ENCODE measurements around the gene TMEM266.
A peak's percentile ranks its signal among the peaks of the same experiment; 100 is the strongest.

The TMEM266 gene

DNA sequence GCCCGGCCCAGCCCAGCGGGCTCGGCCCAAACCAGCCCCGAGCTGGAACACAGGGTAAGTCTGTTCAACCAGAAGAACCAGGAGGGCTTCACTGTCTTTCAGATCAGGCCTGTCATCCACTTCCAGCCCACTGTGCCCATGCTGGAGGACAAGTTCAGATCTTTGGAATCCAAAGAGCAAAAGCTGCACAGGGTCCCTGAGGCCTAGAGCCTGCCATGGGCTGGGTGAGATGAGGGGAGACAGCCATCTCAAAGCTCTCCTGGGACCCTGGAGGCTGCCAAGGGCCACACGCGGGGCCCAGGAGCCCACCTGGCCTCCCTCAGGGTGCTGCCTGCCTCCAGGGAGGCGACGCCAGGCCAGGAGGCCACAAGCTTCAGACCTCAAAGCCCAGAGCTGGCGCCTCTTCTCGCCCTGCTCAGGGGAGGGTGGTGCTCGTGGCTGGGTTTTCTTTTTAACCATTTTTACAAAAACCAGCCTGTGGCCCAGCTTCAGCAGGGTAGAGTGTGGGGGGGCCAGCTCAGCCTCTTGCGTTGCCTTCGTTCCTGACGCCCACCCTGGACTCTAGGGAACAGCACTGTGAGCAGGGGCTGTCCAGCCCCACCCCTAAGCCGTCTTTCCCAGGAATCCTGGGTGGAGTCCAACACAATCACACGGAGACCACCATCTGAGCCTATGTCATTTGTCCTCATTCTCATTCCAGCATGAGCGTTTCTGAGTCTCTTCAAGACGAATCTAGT, 144.5 kb downstream of the TMEM266 start:
- Mint-ChIP-seq H3K27ac (no peak overlapping the region), H3K36me3 (peaks cover 13% of the 10 kb centered on the region), H3K4me3 (no peak overlapping the region), H3K4me1 (peaks cover 2% of the 10 kb centered on the region), H3K9me3 (no peaks in the 10 kb centered on the region)
- DNase-seq (ENCODE audit: low spot score in 2 of 2) (no peak), ATAC-seq (no peak)

DNA sequence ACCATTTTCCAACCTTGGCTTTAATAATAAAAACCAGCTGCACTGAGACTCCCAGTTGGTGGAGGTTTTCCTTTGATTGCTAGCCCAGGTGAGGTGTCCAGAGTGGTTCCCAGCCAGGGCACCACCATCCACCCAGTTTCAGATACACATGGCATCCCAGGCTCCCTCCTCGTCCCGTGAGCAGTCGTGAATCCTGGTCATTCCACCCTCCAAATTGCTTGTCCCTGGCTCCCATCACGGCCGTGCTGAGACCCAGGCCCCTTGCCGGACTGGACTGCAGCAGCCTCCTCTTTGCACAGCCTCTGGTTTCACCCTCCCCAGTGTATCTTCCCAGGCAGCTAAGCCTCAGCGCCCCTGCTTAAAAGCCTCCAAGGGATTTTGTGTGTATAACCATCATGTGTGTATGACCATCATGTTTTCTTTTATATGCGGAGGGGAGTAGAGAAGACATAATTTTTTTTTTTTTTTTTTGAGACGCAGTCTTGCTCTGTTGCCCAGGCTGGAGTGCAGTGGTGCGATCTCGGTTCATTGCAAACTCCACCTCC, 145.2 kb downstream of the TMEM266 start:
- DNase-seq (ENCODE audit: low spot score in 2 of 2) (no peak), ATAC-seq (no peak)
- no peaks in the 10 kb centered on the region for H3K9me3 Mint-ChIP-seq
- no peak overlapping the region for H3K4me3 Mint-ChIP-seq
- H3K36me3 Mint-ChIP-seq = peaks cover 13% of the 10 kb centered on the region
- no peak overlapping the region for H3K27ac Mint-ChIP-seq
- H3K4me1 Mint-ChIP-seq = no peaks in the 10 kb centered on the region

DNA sequence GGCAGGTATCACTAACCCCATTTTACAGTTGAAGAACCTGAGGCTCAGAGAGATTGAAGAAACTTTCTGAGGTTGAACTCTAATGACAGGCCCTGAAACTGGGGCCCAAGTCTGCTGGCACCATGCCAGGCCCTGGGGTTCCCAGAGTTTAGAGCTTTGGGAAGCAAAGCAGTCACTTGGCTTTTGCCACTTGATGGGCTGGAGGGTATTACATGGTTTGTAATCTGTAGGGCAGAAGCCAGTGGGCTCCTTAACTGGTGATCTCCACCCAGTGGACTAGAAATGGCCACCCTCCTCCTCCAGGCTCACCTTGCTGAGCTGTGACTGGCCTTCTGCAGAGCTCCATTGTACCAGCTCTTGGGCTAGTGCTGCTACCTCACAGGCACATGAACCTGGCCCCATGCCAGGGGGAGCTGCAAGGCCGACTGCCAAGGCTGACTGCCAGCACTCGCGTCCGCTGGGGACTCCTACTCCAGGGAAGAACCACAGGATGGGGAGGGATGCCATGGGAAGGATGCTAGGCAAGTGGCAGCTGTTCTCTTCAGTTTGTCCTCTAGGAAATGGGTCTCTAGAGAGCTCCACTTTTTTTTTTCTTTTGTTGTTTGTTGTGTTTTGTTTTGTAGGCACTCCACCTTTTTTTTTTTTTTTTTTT, 146.7 kb downstream of the TMEM266 start:
- H3K4me3 Mint-ChIP-seq = no peak overlapping the region
- no peaks in the 10 kb centered on the region for H3K4me1 Mint-ChIP-seq

DNA sequence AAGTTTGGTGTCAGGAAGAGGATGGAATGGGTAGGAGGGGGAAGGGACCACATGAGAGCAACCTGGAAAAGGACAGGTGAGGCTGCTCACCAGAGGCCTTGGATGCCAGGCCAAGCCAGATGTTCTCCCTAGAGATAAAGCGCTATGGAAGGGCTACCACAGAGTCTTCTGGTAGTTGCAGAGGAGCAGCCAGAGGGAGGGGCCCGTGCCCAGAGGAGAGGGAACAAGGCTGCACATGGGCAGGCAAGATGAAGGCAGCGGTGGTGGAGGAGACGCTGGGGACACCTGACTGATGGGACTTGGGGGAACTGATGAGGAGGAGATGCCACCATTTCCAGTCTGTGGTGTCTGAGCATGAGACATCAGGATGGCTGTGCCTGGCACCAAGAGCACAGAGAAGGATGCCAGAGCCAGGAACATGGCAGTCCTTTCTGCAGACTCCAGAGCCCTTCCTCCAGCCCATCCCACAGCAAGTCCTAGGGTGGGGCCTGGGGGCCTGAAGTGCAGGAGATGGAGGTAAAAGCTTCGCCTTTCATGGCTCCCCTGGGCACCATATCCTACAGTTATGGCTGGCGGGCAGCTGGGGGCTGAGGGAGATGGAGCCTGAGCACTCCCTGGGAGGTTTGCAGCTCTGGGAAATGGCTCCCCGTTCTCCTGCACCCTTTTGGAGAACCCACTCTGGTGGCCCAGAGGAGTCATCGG, 148.4 kb downstream of the TMEM266 start:
- no peak for DNase-seq (ENCODE audit: low spot score in 2 of 2)
- ATAC-seq = no peak
- Mint-ChIP-seq H3K4me3 (no peak overlapping the region), H3K9me3 (no peaks in the 10 kb centered on the region), H3K36me3 (peaks cover 23% of the 10 kb centered on the region), H3K4me1 (no peaks in the 10 kb centered on the region), H3K27ac (peak overlapping the region; percentile 90)

More for the DNA sequence above, 146.7 kb downstream of the TMEM266 start:
- Mint-ChIP-seq H3K27ac (no peak overlapping the region), H3K9me3 (no peaks in the 10 kb centered on the region), H3K36me3 (peaks cover 13% of the 10 kb centered on the region)
- no peak for ATAC-seq
- no peak for DNase-seq (ENCODE audit: low spot score in 2 of 2)

DNA sequence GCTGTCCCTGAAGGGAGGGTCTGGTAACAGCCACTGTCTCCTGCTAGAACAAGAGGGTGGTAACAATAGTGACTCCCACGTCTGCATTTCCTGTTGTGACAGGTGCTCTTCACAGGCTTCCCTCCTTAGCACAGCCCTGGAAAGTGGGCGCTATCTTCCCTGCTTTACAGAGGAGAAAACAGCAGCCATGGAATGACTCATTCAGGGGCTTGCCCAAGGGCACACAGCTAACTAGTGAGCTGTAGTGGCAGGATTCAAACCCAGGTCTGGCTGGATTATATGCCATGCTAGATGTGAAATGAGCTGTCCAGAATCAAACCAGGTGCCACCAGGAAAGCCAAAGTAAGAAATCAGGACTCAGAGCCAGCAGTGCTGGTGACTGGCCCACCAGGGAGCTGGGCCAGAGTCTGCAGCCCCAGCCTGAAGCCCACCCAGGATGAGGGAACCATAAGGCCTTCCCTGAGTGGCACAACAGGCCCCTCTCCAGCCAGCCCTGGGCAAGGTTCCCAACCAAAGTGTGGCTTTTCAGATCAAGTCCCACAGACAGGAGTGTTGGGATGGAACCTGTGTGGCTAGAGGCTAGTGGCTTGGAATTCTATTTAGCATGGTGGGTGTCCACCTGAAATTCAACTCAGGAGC, 149.1 kb downstream of the TMEM266 start:
- ATAC-seq (no peak), DNase-seq (ENCODE audit: low spot score in 2 of 2) (no peak)
- Mint-ChIP-seq H3K27ac (peak overlapping the region; percentile 14), H3K4me1 (no peaks in the 10 kb centered on the region), H3K4me3 (no peak overlapping the region), H3K36me3 (peaks cover 23% of the 10 kb centered on the region), H3K9me3 (no peaks in the 10 kb centered on the region)

DNA sequence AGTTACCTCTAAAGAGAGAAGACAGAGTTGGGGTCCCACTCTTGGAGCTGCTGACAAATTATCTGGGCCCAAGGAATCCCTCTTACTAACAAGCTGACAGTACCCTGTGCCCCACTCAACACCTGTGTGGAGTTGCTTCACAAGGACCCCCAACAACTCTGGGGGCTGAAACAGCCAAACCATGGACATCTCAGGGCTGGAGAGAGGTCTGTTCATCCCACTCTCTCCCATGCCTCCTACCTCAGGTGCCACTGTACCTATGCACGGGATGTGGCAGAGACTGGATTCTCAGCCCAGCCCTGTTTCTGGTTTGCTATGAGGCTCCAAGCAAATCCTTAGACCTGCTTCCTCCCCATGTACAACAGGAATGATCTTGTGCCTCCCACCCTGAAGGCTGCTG, 149.7 kb downstream of the TMEM266 start:
- DNase-seq (ENCODE audit: low spot score in 2 of 2) (no peak), ATAC-seq (no peak)
- no peak overlapping the region for H3K4me3 Mint-ChIP-seq
- H3K4me1 Mint-ChIP-seq = no peaks in the 10 kb centered on the region
- H3K36me3 Mint-ChIP-seq = peaks cover 23% of the 10 kb centered on the region
- no peaks in the 10 kb centered on the region for H3K9me3 Mint-ChIP-seq
- H3K27ac Mint-ChIP-seq = peak overlapping the region; percentile 14

DNA sequence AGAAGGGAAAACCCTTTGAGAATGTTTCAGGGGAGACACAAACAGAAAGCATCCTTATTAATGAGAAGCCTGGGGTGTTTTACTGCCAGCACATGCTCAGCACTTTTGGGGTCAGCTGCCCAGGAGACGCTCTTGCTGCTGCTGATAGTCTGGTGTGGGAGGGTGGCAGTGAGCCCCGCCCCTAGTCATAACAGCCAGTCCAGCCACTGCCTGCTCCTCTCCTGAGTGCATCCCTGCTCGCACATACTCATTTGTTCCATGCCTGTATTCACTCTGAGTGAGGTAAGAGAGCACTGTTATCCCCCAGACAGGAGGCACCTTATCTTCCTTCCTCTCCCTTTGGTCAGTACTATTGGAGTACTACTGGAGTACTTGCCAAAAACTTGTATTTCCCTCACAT, 150.2 kb downstream of the TMEM266 start:
- Mint-ChIP-seq H3K36me3 (peaks cover 24% of the 10 kb centered on the region), H3K9me3 (no peaks in the 10 kb centered on the region)

DNA sequence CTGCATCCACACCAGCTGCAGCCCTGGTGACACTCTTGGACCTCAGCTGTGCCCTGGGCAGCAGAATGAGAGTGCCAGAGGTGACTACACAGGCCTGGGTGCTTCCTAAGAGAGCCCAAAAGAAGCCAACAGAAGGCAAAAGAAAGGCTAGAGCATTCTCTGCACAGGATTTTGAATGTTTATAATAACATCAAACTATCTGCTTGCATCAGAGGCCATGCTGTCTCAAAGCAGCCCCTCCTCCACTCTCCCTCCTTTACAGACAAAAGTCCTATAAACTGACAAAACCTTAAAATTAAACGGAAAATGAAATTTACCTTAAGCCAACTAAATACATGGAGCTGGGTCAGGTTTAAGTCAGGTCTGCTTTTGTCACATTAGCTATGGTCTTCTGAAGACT, 155.8 kb downstream of the TMEM266 start:
- DNase-seq (ENCODE audit: low spot score in 2 of 2) (peak in 1 of 2 donors; percentile 25), ATAC-seq (no peak)
- Mint-ChIP-seq H3K4me3 (no peak overlapping the region), H3K27ac (peak overlapping the region; percentile 58), H3K4me1 (no peaks in the 10 kb centered on the region), H3K9me3 (no peaks in the 10 kb centered on the region), H3K36me3 (peaks cover 46% of the 10 kb centered on the region)

More for the DNA sequence above, 150.2 kb downstream of the TMEM266 start:
- ATAC-seq (no peak), DNase-seq (ENCODE audit: low spot score in 2 of 2) (no peak)
- no peak overlapping the region for H3K27ac Mint-ChIP-seq
- H3K4me1 Mint-ChIP-seq = no peaks in the 10 kb centered on the region
- H3K4me3 Mint-ChIP-seq = no peak overlapping the region

DNA sequence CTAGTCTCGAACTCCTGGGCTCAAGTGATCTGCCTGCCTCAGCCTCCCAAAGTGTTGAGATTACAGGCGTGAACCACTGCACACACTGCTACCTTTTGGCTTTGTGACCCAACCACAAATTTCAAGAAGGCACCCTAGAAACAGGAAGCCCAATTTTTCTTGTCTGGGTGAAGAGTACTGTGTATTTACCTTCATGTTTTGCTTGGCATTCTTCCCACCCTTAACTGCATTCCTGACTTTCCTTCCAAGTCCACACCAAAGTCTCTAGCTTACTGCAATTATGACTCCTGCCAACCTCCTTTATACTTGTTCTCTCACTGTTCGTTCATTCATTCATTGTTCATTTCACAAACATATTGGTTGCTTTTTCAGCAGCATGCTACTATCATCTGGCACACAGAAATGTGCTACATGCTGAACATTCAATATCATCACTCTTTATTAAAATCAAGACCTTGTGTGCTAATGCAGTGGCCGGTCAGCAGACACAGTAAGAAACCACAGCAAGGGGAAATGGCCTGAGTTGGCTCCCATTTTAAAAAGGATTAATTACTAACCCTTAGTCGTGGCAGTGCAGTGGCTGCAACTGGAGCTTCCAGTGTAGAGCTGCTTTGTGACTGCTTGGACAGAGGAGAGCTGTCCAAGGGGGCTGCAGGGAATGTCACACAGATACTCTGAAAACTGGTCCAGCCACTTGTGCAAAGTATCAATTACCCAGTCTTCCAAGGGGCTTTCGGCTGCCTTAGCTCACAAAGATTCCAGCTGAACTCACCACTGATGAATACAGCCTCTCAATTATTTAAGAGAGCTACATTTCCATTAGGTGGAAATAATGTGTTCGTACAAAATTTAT, 157.5 kb downstream of the TMEM266 start:
- DNase-seq (ENCODE audit: low spot score in 2 of 2) (peak in 1 of 2 donors; percentile 34), ATAC-seq (no peak)
- H3K4me1 Mint-ChIP-seq = no peaks in the 10 kb centered on the region
- H3K27ac Mint-ChIP-seq = peak overlapping the region; percentile 2
- no peak overlapping the region for H3K4me3 Mint-ChIP-seq
- peaks cover 48% of the 10 kb centered on the region for H3K36me3 Mint-ChIP-seq
- H3K9me3 Mint-ChIP-seq = no peaks in the 10 kb centered on the region

DNA sequence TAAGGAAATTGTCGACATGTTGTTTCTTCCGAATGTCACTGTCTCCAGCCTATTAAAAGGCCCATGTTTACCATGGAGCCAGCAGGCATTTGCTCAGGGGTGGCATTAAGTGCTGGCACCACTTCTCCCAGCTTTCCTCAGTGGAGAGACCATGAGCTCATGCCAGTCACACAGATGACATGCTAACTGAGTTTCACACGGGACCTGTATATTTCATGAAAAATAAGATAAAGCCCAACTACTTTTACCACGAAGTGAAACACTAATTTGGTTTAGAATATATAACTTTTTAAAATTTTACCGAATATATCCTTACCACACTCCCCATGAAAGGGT, 158.1 kb downstream of the TMEM266 start:
- H3K4me1 Mint-ChIP-seq = no peaks in the 10 kb centered on the region
- ATAC-seq (no peak), DNase-seq (ENCODE audit: low spot score in 2 of 2) (no peak)
- H3K9me3 Mint-ChIP-seq = no peaks in the 10 kb centered on the region
- no peak overlapping the region for H3K4me3 Mint-ChIP-seq
- peaks cover 51% of the 10 kb centered on the region for H3K36me3 Mint-ChIP-seq
- no peak overlapping the region for H3K27ac Mint-ChIP-seq

DNA sequence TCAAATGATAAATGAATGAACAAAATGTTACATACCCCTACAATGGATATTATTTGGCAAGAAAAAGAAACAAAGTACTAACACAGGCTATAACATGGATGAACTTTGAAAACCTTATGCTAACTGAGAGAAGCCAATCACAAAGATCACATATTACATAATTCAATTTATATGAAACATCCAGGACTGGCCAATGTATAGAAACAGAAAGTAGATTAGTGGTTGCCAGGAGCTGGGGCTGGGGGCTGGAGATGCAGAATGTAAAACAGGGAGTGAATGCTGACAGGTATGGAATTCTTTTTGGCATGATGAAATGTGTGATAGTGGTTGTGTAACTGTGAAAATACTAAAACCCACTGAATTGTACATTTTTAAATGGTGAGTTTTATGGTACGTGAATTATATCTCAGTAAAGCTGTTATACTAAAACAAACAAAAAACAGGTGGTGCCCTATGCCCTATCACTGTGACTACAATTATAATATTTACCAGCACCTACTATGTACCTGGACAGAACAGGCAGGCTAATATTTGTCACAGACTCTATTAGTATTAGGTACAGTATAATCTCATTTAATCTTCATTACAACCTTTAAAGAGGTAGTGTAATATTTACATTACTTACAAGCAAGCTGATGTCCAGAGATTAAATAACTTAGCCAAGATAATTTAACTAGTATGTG, 161.4 kb downstream of the TMEM266 start:
- no peak overlapping the region for H3K4me3 Mint-ChIP-seq
- H3K36me3 Mint-ChIP-seq = peaks cover 69% of the 10 kb centered on the region
- H3K27ac Mint-ChIP-seq = no peak overlapping the region
- no peak for DNase-seq (ENCODE audit: low spot score in 2 of 2)
- no peaks in the 10 kb centered on the region for H3K4me1 Mint-ChIP-seq
- H3K9me3 Mint-ChIP-seq = no peaks in the 10 kb centered on the region
- ATAC-seq = no peak

DNA sequence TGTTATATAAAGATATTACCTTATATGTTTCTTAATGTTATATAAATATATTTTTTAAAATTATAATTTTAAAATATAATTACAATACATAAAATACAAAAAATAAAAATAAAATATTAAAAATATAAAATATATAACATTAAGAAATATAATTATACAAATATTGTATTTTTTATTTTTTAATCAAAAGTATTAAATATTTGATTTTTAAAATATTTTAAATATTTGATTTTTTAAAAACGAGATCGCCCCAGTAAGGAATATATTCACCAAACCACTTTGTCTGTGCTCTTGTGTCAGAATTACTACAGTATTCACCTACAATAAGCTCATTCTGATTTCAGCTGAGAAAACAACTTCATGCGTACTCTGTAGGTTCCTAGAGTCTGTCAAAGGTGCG, 162.4 kb downstream of the TMEM266 start:
- H3K9me3 Mint-ChIP-seq = no peaks in the 10 kb centered on the region
- no peak overlapping the region for H3K27ac Mint-ChIP-seq
- no peaks in the 10 kb centered on the region for H3K4me1 Mint-ChIP-seq
- no peak overlapping the region for H3K4me3 Mint-ChIP-seq
- H3K36me3 Mint-ChIP-seq = peaks cover 64% of the 10 kb centered on the region
- ATAC-seq = no peak
- no peak for DNase-seq (ENCODE audit: low spot score in 2 of 2)

DNA sequence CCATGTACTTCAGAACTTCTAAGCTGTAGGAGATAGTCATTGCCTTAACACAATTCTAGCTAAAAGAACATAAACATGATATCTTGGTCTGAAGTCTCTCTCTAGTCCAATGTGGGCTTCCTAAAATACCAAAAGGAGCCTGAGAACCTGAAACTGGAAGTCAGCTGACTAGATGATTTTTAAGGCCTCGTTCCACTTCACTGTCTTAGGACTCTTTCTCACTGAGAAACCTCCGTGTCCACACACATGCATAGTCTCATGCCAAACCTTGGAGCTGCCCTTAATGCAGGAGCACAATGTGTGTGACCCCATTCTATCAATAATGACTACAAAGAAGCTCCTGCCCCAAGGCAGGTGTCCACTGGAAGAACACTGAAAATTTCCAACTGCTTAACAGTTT, 163.7 kb downstream of the TMEM266 start:
- Mint-ChIP-seq H3K36me3 (peaks cover 51% of the 10 kb centered on the region), H3K9me3 (no peaks in the 10 kb centered on the region), H3K27ac (no peak overlapping the region), H3K4me1 (no peaks in the 10 kb centered on the region), H3K4me3 (no peak overlapping the region)
- ATAC-seq (no peak), DNase-seq (ENCODE audit: low spot score in 2 of 2) (no peak)

DNA sequence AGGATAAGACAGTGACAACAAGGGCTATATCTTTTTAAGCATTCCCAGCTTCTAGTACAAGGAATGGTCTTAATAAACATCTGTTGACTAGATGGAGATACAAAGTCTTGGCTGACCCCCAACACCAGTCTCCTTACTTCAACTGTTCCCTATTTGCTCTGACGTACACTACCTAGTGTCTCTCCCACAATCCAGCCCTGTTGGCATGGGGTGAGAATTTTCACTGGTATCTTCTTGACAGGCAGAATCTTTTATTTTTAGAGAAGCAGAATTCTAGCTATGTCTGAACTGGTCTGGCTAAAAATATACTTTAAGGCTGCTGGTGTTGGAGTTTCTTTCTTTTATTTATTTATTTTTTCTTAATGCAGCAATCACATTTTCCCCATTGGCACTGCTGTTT, 169.5 kb downstream of the TMEM266 start:
- Mint-ChIP-seq H3K4me1 (no peaks in the 10 kb centered on the region), H3K27ac (no peak overlapping the region), H3K36me3 (peaks cover 54% of the 10 kb centered on the region), H3K4me3 (no peak overlapping the region), H3K9me3 (no peaks in the 10 kb centered on the region)
- ATAC-seq (no peak), DNase-seq (ENCODE audit: low spot score in 2 of 2) (no peak)
